ENCODE results near the gene SMYD5. TPM values are rescaled to one million over a fixed set of nuclear protein-coding genes. Genes with fewer than 3 reads are reported as not detected.
A peak's percentile ranks its signal among the peaks of the same experiment; 100 is the strongest.
"Not testable (repeated sequence)": the region's sequence is repeated elsewhere in the genome, so short reads cannot be mapped to it uniquely, and the experiment has no call there.

The SMYD5 gene
- polyA plus RNA-seq (2013): 11.7 and 11.8 TPM in 2 replicates

GRCh38 chr2:73214120-73215035, at the start of gene SMYD5:
Gene SMYD5, plus strand, starts transcription at chr2:73214245. Its CDS starts 22 bp downstream, at chr2:73214267.
- H3K27me3 ChIP-seq (ENCODE audit: insufficient read depth, low read length): no peaks in the 10 kb centered on the region
- H3K4me1 ChIP-seq (ENCODE audit: control insufficient read depth in 1 of 2, insufficient read depth in 2 of 2, low read length in 2 of 2): peaks cover 0 to 5% of the 10 kb centered on the region in 2 experiments
- H2BK12ac ChIP-seq (ENCODE audit: low read length): no peak within 1 kb of the TSS
- peak within 1 kb of the TSS; percentile 14 for H3K18ac ChIP-seq (ENCODE audit: low read length)
- peak within 1 kb of the TSS; percentile 52 for H2BK120ac ChIP-seq (ENCODE audit: insufficient read depth, low read length, poor library complexity)
- H3K9ac ChIP-seq (ENCODE audit: low read length): peak within 1 kb of the TSS; percentile 74
- H4K12ac ChIP-seq (ENCODE audit: low read depth, low read length): peak within 1 kb of the TSS; percentile 85
- H4K91ac ChIP-seq (ENCODE audit: low read depth, low read length): peak within 1 kb of the TSS; percentile 85
- peak within 1 kb of the TSS; percentile 28 for H3K27ac ChIP-seq (ENCODE audit: low read depth, low read length)
- H3K14ac ChIP-seq (ENCODE audit: low read length): peak within 1 kb of the TSS; percentile 78
- DNase-seq: peak; percentile 76 to 92
- H3K9me3 ChIP-seq (ENCODE audit: insufficient read depth, low read depth, low read length): no peaks in the 10 kb centered on the region
- peaks cover 0 to 3% of the 10 kb centered on the region in 2 experiments for H3K36me3 ChIP-seq (ENCODE audit: control insufficient read depth in 1 of 2, insufficient read depth in 2 of 2, low read length in 2 of 2)
- WGBS (ENCODE audit: extremely low coverage, insufficient coverage, insufficient read length): no CpG with 5 or more reads among the region's 64 CpGs
- no peak within 1 kb of the TSS for H2BK5ac ChIP-seq (ENCODE audit: low read depth, low read length, poor library complexity)
- peaks cover 5% of the 10 kb centered on the region for H3K79me1 ChIP-seq (ENCODE audit: low read length)
- H3K4me3 ChIP-seq (ENCODE audit: low read depth, low read length): peak within 1 kb of the TSS; percentile 95
- peaks cover 5% of the 10 kb centered on the region for H3K79me2 ChIP-seq (ENCODE audit: control insufficient read depth, insufficient read depth, low read length, poor library complexity)
- H3K4me2 ChIP-seq (ENCODE audit: low read length): peak within 1 kb of the TSS; percentile 88
- no peak within 1 kb of the TSS for H3K23ac ChIP-seq (ENCODE audit: low read length)
- H2AK5ac ChIP-seq (ENCODE audit: low read length): peak within 1 kb of the TSS; percentile 50
- H3K4ac ChIP-seq (ENCODE audit: low read depth, low read length): peak within 1 kb of the TSS; percentile 44
- H4K8ac ChIP-seq (ENCODE audit: low read depth, low read length): peak within 1 kb of the TSS; percentile 89
- peak within 1 kb of the TSS; percentile 92 for H2AFZ ChIP-seq (ENCODE audit: insufficient read depth, low read length, poor library complexity)

- H3K36me3 ChIP-seq (ENCODE audit: control insufficient read depth in 1 of 2, insufficient read depth in 2 of 2, low read length in 2 of 2); H4K91ac ChIP-seq (ENCODE audit: low read depth, low read length); H3K27me3 ChIP-seq (ENCODE audit: insufficient read depth, low read length); H3K79me1 ChIP-seq (ENCODE audit: low read length); H3K4me3 ChIP-seq (ENCODE audit: low read depth, low read length); H4K12ac ChIP-seq (ENCODE audit: low read depth, low read length); H4K8ac ChIP-seq (ENCODE audit: low read depth, low read length); H2BK120ac ChIP-seq (ENCODE audit: insufficient read depth, low read length, poor library complexity); H3K14ac ChIP-seq (ENCODE audit: low read length); H3K27ac ChIP-seq (ENCODE audit: low read depth, low read length); H3K23ac ChIP-seq (ENCODE audit: low read length); H2AK5ac ChIP-seq (ENCODE audit: low read length); H3K18ac ChIP-seq (ENCODE audit: low read length); H2AFZ ChIP-seq (ENCODE audit: insufficient read depth, low read length, poor library complexity); H3K79me2 ChIP-seq (ENCODE audit: control insufficient read depth, insufficient read depth, low read length, poor library complexity); H3K4me1 ChIP-seq (ENCODE audit: control insufficient read depth in 1 of 2, insufficient read depth in 2 of 2, low read length in 2 of 2); DNase-seq; H2BK5ac ChIP-seq (ENCODE audit: low read depth, low read length, poor library complexity); H3K4me2 ChIP-seq (ENCODE audit: low read length); H3K9me3 ChIP-seq (ENCODE audit: insufficient read depth, low read depth, low read length); H3K9ac ChIP-seq (ENCODE audit: low read length); H2BK12ac ChIP-seq (ENCODE audit: low read length); H3K4ac ChIP-seq (ENCODE audit: low read depth, low read length): not testable (repeated sequence)
- no CpG with 5 or more reads among the region's 11 CpGs for WGBS (ENCODE audit: extremely low coverage, insufficient coverage, insufficient read length)
Observed at GRCh38 chr2:73165978-73166377, 48.1 kb upstream of the SMYD5 start.

- not testable (repeated sequence) for H3K27me3 ChIP-seq (ENCODE audit: insufficient read depth, low read length); H3K18ac ChIP-seq (ENCODE audit: low read length); H3K9ac ChIP-seq (ENCODE audit: low read length); H3K14ac ChIP-seq (ENCODE audit: low read length); H4K8ac ChIP-seq (ENCODE audit: low read depth, low read length); H2BK12ac ChIP-seq (ENCODE audit: low read length); H4K12ac ChIP-seq (ENCODE audit: low read depth, low read length); H3K4ac ChIP-seq (ENCODE audit: low read depth, low read length); H2AFZ ChIP-seq (ENCODE audit: insufficient read depth, low read length, poor library complexity); H3K4me1 ChIP-seq (ENCODE audit: control insufficient read depth in 1 of 2, insufficient read depth in 2 of 2, low read length in 2 of 2); H3K27ac ChIP-seq (ENCODE audit: low read depth, low read length); H3K36me3 ChIP-seq (ENCODE audit: control insufficient read depth in 1 of 2, insufficient read depth in 2 of 2, low read length in 2 of 2); H3K9me3 ChIP-seq (ENCODE audit: insufficient read depth, low read depth, low read length); H3K79me1 ChIP-seq (ENCODE audit: low read length); H3K4me2 ChIP-seq (ENCODE audit: low read length); H3K4me3 ChIP-seq (ENCODE audit: low read depth, low read length); H2BK120ac ChIP-seq (ENCODE audit: insufficient read depth, low read length, poor library complexity); H2BK5ac ChIP-seq (ENCODE audit: low read depth, low read length, poor library complexity); H3K23ac ChIP-seq (ENCODE audit: low read length); H4K91ac ChIP-seq (ENCODE audit: low read depth, low read length); H2AK5ac ChIP-seq (ENCODE audit: low read length); H3K79me2 ChIP-seq (ENCODE audit: control insufficient read depth, insufficient read depth, low read length, poor library complexity); DNase-seq
- WGBS (ENCODE audit: extremely low coverage, insufficient coverage, insufficient read length): no CpG with 5 or more reads among the region's 8 CpGs
Observed at GRCh38 chr2:73166813-73167212, 47.2 kb upstream of the SMYD5 start.

DNA sequence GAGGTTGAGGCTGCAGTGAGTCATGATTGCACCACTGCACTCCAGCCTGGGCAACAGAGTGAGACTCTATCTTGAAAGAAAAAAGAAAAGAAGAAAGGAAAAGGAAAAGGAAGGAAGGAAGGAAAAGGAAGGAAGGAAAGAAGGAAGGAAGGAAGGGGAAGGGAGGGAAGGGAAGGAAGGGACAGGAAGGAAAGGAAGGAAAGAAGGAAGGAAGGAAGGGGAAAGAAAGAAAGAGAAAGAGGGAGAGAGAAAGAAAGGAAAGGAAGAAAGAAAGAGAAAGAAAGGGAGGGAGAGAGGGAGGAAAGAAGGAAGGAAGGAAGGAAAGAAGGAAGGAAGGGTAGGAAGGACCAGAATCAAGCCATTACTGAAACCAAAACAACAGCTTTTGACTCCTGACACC, 45.7 kb upstream of the SMYD5 start:
- H3K36me3 ChIP-seq (ENCODE audit: control insufficient read depth in 1 of 2, insufficient read depth in 2 of 2, low read length in 2 of 2); H3K9me3 ChIP-seq (ENCODE audit: insufficient read depth, low read depth, low read length); H3K27ac ChIP-seq (ENCODE audit: low read depth, low read length); H3K4me1 ChIP-seq (ENCODE audit: control insufficient read depth in 1 of 2, insufficient read depth in 2 of 2, low read length in 2 of 2); H3K27me3 ChIP-seq (ENCODE audit: insufficient read depth, low read length); H2BK5ac ChIP-seq (ENCODE audit: low read depth, low read length, poor library complexity); H3K4ac ChIP-seq (ENCODE audit: low read depth, low read length); H4K91ac ChIP-seq (ENCODE audit: low read depth, low read length); H3K18ac ChIP-seq (ENCODE audit: low read length); H3K4me2 ChIP-seq (ENCODE audit: low read length); DNase-seq; H4K12ac ChIP-seq (ENCODE audit: low read depth, low read length); H3K9ac ChIP-seq (ENCODE audit: low read length); H2BK12ac ChIP-seq (ENCODE audit: low read length); H3K79me1 ChIP-seq (ENCODE audit: low read length); H4K8ac ChIP-seq (ENCODE audit: low read depth, low read length); H3K4me3 ChIP-seq (ENCODE audit: low read depth, low read length); H2AFZ ChIP-seq (ENCODE audit: insufficient read depth, low read length, poor library complexity); H3K79me2 ChIP-seq (ENCODE audit: control insufficient read depth, insufficient read depth, low read length, poor library complexity); H3K14ac ChIP-seq (ENCODE audit: low read length); H2BK120ac ChIP-seq (ENCODE audit: insufficient read depth, low read length, poor library complexity); H3K23ac ChIP-seq (ENCODE audit: low read length); H2AK5ac ChIP-seq (ENCODE audit: low read length): not testable (repeated sequence)

All from trophoblast cell (in vitro differentiated cells and primary cell).